ENCODE data around the gene GPT2. TPM values are rescaled to one million over a fixed set of nuclear protein-coding genes. Genes with fewer than 3 reads are reported as not detected.

The GPT2 gene
- total RNA-seq, 4 donors from 2014 or later = 13.5 to 112 (median 55.7) TPM

- H3K27me3 ChIP-seq = no peaks in the 10 kb centered on the region
- in situ Hi-C loops (cut with MboI; ENCODE audit: low sequenced_read_pairs in 4 of 4) (no loop called here), intact Hi-C loops (cut with DNase I; ENCODE audit: low total_unique reads) (loop anchor here (5.0 to 10.0 kb wide), 2 partner anchors 324 to 1414 kb away; partner anchors contain the start of gene SIAH1)
- peaks cover 34 to 35% of the 10 kb centered on the region in 2 donors for H3K4me1 ChIP-seq
- H3K4me3 ChIP-seq = peak overlapping the region in 1 of 4 donors; percentile 65
- peaks cover 0 to 25% of the 10 kb centered on the region in 2 donors for H3K36me3 ChIP-seq
- no peak for DNase-seq
- no peaks in the 10 kb centered on the region for H3K9me3 ChIP-seq
- peak overlapping the region in 2 of 4 donors; percentile 69 to 95 for H3K27ac ChIP-seq
- ATAC-seq = no peak
- no peak for TF ChIP-seq POLR2A (IDR thresholded peaks at IDR 0.05)
- no peak for TF ChIP-seq CTCF (IDR thresholded peaks at IDR 0.05 in 4 of 5, conservative IDR thresholded peaks at IDR 0.05 in 1 of 5)
Observed at GRCh38 chr16:46971271-46971670, 87.1 kb downstream of the GPT2 start.

DNA sequence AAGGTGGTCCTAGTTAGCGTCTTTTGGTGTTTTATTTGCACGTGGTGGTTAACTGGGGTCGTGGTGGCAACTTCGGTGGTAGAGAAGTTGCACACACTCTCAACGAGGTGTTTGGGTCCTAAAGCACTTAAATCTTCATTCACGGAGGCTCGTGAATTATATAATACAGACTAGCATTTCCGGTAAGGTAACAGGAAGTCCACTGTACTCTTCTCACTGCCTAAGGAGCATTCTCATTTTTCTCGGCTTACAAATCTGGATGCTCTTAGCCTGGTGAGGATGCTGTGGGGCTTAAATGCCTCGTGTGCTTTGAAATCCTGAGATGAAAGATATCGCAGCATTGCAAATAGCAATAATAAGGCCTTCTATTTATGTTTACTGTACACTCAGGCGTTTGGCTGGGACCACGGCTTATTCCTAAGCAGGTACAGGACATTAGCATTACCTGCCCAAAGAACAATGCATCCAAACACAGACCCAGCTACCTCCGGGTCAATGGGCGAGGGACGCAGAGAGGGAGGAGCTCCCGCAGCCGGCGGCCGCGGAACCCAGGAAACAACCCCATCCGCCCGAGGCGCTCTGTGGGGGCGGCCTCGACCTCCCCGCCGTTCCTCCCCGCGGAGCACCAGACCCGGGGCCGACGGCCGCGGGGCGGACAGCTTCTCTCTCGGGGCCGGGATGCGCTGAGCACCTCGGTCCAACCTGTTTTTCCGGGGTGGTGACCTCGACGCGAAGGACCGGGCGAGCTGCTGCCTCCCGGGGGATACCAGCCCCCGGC lies 88.5 kb downstream of the GPT2 start:
- H3K27ac ChIP-seq = peak overlapping the region; percentile 95 to 98 (median 98)
- H3K36me3 ChIP-seq = peaks cover 0 to 12% of the 10 kb centered on the region in 2 donors
- no peaks in the 10 kb centered on the region for H3K9me3 ChIP-seq
- ATAC-seq (peak in 1 of 2 donors; percentile 15), DNase-seq (no peak)
- H3K4me1 ChIP-seq = peaks cover 34 to 35% of the 10 kb centered on the region in 2 donors
- peak overlapping the region; percentile 65 to 93 (median 86) for H3K4me3 ChIP-seq
- intact Hi-C loops (cut with DNase I; ENCODE audit: low total_unique reads) (loop anchor here (2.0 to 10.0 kb wide), 3 partner anchors 142 to 1412 kb away; partner anchors contain the start of genes C16orf87 and SIAH1), in situ Hi-C loops (cut with MboI; ENCODE audit: low sequenced_read_pairs in 4 of 4) (no loop called here)
- no peaks in the 10 kb centered on the region for H3K27me3 ChIP-seq
- TF ChIP-seq CTCF (IDR thresholded peaks at IDR 0.05 in 4 of 5, conservative IDR thresholded peaks at IDR 0.05 in 1 of 5) (no peak), POLR2A (IDR thresholded peaks at IDR 0.05) (no peak)

GRCh38 chr16:46973207-46973995 lies 89.2 kb downstream of the GPT2 start, which contains the start of gene DNAJA2:
TSS of gene DNAJA2 (minus strand) at chr16:46973674. CDS start at chr16:46973572, 102 bp downstream.
- in situ Hi-C loops (cut with MboI; ENCODE audit: low sequenced_read_pairs in 4 of 4) = no loop called here
- peak; percentile 87 for DNase-seq
- H3K36me3 ChIP-seq = peaks cover 0 to 4% of the 10 kb centered on the region in 2 donors
- intact Hi-C loops (cut with DNase I; ENCODE audit: low total_unique reads) = loop anchor here (2.0 to 10.0 kb wide), 3 partner anchors 143 to 1411 kb away; partner anchors contain the start of genes C16orf87 and SIAH1
- peak; percentile 90 to 91 for TF ChIP-seq POLR2A (IDR thresholded peaks at IDR 0.05)
- TF ChIP-seq CTCF (IDR thresholded peaks at IDR 0.05 in 4 of 5, conservative IDR thresholded peaks at IDR 0.05 in 1 of 5) = no peak
- no peaks in the 10 kb centered on the region for H3K27me3 ChIP-seq
- H3K4me3 ChIP-seq = peak within 1 kb of the TSS; percentile 65 to 93 (median 86)
- H3K27ac ChIP-seq = peak within 1 kb of the TSS; percentile 95 to 98 (median 98)
- ATAC-seq = peak; percentile 93 to 97
- H3K9me3 ChIP-seq = no peaks in the 10 kb centered on the region
- H3K4me1 ChIP-seq = peaks cover 34 to 35% of the 10 kb centered on the region in 2 donors

- peak in 1 of 2 donors; percentile 7 for ATAC-seq
- Histone ChIP-seq H3K36me3 (no peaks in the 10 kb centered on the region), H3K27ac (peak overlapping the region; percentile 95 to 98 (median 98)), H3K4me1 (peaks cover 34 to 35% of the 10 kb centered on the region in 2 donors), H3K9me3 (no peaks in the 10 kb centered on the region), H3K4me3 (peak overlapping the region; percentile 65 to 93 (median 86)), H3K27me3 (no peaks in the 10 kb centered on the region)
- in situ Hi-C loops (cut with MboI; ENCODE audit: low sequenced_read_pairs in 4 of 4) (no loop called here), intact Hi-C loops (cut with DNase I; ENCODE audit: low total_unique reads) (loop anchor here (2.0 to 10.0 kb wide), 3 partner anchors 143 to 1411 kb away; partner anchors contain the start of genes C16orf87 and SIAH1)
- no peak for DNase-seq
- TF ChIP-seq CTCF (IDR thresholded peaks at IDR 0.05 in 4 of 5, conservative IDR thresholded peaks at IDR 0.05 in 1 of 5) (no peak), POLR2A (IDR thresholded peaks at IDR 0.05) (no peak)
Observed at GRCh38 chr16:46973996-46974324, 89.8 kb downstream of the GPT2 start.
